ENCODE data around the gene CASTOR1. TPM values are rescaled to one million over a fixed set of nuclear protein-coding genes. Genes with fewer than 3 reads are reported as not detected.

CASTOR1 gene
- total and polyA plus RNA-seq, 2 donors (not counting 3 experiments of a cell fraction or from before 2014, with no cell fraction given), result 8.1 to 26.8 TPM

DNA sequence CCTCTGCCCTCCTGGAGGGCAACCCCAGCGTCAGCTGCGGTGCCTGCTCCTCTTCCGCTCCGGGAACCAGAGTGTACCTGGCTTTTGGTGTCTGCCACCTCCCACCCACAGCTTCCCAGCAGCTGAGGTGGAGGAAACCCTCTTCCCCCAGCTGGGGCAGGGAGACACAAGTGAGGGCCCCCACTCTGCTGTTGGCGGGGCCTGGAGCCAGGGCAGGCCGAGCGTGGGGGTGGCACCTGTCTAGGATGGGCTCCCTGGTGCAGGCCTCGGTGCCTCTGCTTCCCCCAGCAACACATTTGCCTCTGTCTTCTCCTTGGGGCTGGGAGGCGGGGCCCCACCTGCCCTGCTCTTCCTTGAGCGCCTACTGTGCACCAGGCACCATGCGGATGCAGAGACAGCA, 29.0 kb downstream of the CASTOR1 start:
- Histone ChIP-seq H3K4me3 (replicated peaks in 1 of 3; ENCODE audit: insufficient read depth in 1 of 3, low read depth in 1 of 3, low read length in 3 of 3) (no peak overlapping the region), H2AFZ (ENCODE audit: low read depth, low read length) (no peak overlapping the region), H4K20me1 (replicated peaks; ENCODE audit: control insufficient read depth, extremely low read depth, insufficient read depth, low read length) (no peaks in the 10 kb centered on the region), H3K4me1 (ENCODE audit: control insufficient read depth, extremely low read depth, insufficient read depth, low read length) (peaks cover 10% of the 10 kb centered on the region), H3K9ac (replicated peaks; ENCODE audit: extremely low read depth, insufficient read depth, low read length) (no peak overlapping the region), H3K4me2 (ENCODE audit: insufficient read depth, low read length) (no peak overlapping the region), H3K27ac (ENCODE audit: insufficient read depth, low read depth, low read length) (no peak overlapping the region), H3K9me1 (replicated peaks; ENCODE audit: control insufficient read depth, extremely low read depth, insufficient read depth, low read length) (no peaks in the 10 kb centered on the region), H3K79me2 (ENCODE audit: control insufficient read depth, insufficient read depth, low read length) (no peaks in the 10 kb centered on the region), H3K36me3 (ENCODE audit: control insufficient read depth in 2 of 2, extremely low read depth in 1 of 2, insufficient read depth in 2 of 2, low read length in 2 of 2) (no peaks in the 10 kb centered on the region), H3K9me3 (replicated peaks; ENCODE audit: control insufficient read depth, insufficient read depth, low read length) (no peaks in the 10 kb centered on the region), H3K27me3 (ENCODE audit: control insufficient read depth in 2 of 2, insufficient read depth in 2 of 2, low read length in 2 of 2) (no peaks in the 10 kb centered on the region)
- BruUV-seq (replicated peaks), result no TSS peak
- dilution Hi-C loops (cut with MboI; ENCODE audit: extremely low pct_ligation_motif_present, low sequenced_read_pairs) (no loop called here), intact Hi-C loops (cut with micrococcal nuclease) (no loop called here)
- ChIA-PET POLR2A (no interaction called here), CTCF (interaction anchor here (1.4 to 3.7 kb wide), 2 partner anchors 127 to 152 kb away, joined by 6 to 56 read pairs; partner anchors contain the start of gene RNF215)
- no peak for DNase-seq (ENCODE audit: low read depth, low spot score)
- TF ChIP-seq, protein P1, sequence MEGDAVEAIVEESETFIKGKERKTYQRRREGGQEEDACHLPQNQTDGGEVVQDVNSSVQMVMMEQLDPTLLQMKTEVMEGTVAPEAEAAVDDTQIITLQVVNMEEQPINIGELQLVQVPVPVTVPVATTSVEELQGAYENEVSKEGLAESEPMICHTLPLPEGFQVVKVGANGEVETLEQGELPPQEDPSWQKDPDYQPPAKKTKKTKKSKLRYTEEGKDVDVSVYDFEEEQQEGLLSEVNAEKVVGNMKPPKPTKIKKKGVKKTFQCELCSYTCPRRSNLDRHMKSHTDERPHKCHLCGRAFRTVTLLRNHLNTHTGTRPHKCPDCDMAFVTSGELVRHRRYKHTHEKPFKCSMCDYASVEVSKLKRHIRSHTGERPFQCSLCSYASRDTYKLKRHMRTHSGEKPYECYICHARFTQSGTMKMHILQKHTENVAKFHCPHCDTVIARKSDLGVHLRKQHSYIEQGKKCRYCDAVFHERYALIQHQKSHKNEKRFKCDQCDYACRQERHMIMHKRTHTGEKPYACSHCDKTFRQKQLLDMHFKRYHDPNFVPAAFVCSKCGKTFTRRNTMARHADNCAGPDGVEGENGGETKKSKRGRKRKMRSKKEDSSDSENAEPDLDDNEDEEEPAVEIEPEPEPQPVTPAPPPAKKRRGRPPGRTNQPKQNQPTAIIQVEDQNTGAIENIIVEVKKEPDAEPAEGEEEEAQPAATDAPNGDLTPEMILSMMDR (IDR thresholded peaks at IDR 0.05; ENCODE audit: extremely low read depth in 1 of 2, insufficient read depth in 1 of 2, low read depth in 1 of 2, low read length in 2 of 2), result no peak
- TF ChIP-seq MYC (IDR thresholded peaks at IDR 0.05; ENCODE audit: low read depth, low read length), result no peak
- TF ChIP-seq EZH2 (IDR thresholded peaks at IDR 0.05; ENCODE audit: borderline replicate concordance, low read depth, low read length, severe bottlenecking), result no peak
- TF ChIP-seq GATA2 (IDR thresholded peaks at IDR 0.05; ENCODE audit: insufficient read depth, insufficient read length, low read depth, low read length), result no peak
- no peak for TF ChIP-seq POLR2AphosphoS5 (IDR thresholded peaks at IDR 0.05; ENCODE audit: insufficient read depth, low read depth, low read length)
- no peak for TF ChIP-seq POLR2A (IDR thresholded peaks at IDR 0.05; ENCODE audit: low read depth, low read length)
- TF ChIP-seq JUN (IDR thresholded peaks at IDR 0.05; ENCODE audit: borderline replicate concordance, insufficient read depth, insufficient read length, low read depth), result no peak
- TF ChIP-seq FOS (IDR thresholded peaks at IDR 0.05; ENCODE audit: borderline replicate concordance, insufficient read depth, low read length), result no peak
- TF ChIP-seq, protein P2, sequence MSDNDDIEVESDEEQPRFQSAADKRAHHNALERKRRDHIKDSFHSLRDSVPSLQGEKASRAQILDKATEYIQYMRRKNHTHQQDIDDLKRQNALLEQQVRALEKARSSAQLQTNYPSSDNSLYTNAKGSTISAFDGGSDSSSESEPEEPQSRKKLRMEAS (IDR thresholded peaks at IDR 0.05; ENCODE audit: insufficient read depth, insufficient read length), result no peak
- no peak for FAIRE-seq

Measured in endothelial cell of umbilical vein (primary cell).